Body of pancreas (tissue), 4 donors: ENCODE data around the gene ADCY9. TPM values are rescaled to one million over a fixed set of nuclear protein-coding genes. Genes with fewer than 3 reads are reported as not detected.
"Not testable (repeated sequence)": the region's sequence is repeated elsewhere in the genome, so short reads cannot be mapped to it uniquely, and the experiment has no call there.

ENCODE experiments used
- ATAC-seq: fragments of 150-250 bp; one replicate; pipeline ENCODE4 v1.9.1; 2016
- DNase-seq, 4 donors: peaks; one replicate each; pipeline ENCODE4 v3.0.0-alpha.2; 2019
- H3K27ac ChIP-seq, 4 donors: fragments of 200-600 bp; sonication (generic); 1 replicate in 3 of 4; 2 replicates in 1 of 4; pipeline versions ENCODE4 v1.5.1 to v1.6.1; 2016 to 2019; ENCODE audit warnings: mild to moderate bottlenecking in 1 of 4, mixed read lengths in 1 of 4, moderate library complexity in 1 of 4
- H3K27me3 ChIP-seq, 2 donors: fragments of 200-600 bp; sonication (generic); one replicate each; pipeline ENCODE4 v1.6.0; 2016; ENCODE audit warnings: mild to moderate bottlenecking in 1 of 2
- H3K36me3 ChIP-seq, 2 donors: fragments of 200-600 bp; sonication (generic); replicated peaks in 1 of 2; 2 replicates each; pipeline ENCODE4 v1.5.1; 2016; ENCODE audit warnings: low read depth in 2 of 2; ENCODE audit not compliant: insufficient read depth in 1 of 2
- H3K4me1 ChIP-seq: fragments of 200-600 bp; sonication (generic); one replicate; pipeline ENCODE4 v1.6.0; 2016
- H3K4me3 ChIP-seq, 2 donors: fragments of 200-600 bp; sonication (generic); 1 replicate in 1 of 2; 2 replicates in 1 of 2; pipeline ENCODE4 v1.5.1; 2016 to 2019
- H3K9me3 ChIP-seq, 3 donors: fragments of 200-600 bp; sonication (generic); 1 replicate in 2 of 3; 2 replicates in 1 of 3; pipeline ENCODE4 v1.5.1; 2016
- POLR2A ChIP-seq, 3 donors: fragments of 450-650 bp; IDR thresholded peaks; one replicate each; pipeline ENCODE4 v1.6.1; 2016; ENCODE audit warnings: antibody characterized with exemption in 3 of 3, mild to moderate bottlenecking in 2 of 3
- WGBS, 2 donors: methylation state at CpG; one replicate each; pipeline ENCODE4 v1.1.5; 2017; 5-methylcytosine and 5-hydroxymethylcytosine counted together
- intact Hi-C: fragments of 100-400 bp; cut with DNase I; formaldehyde crosslinking; loops from one replicate; pipeline ENCODE4 v1.15.1; 2023
- total RNA-seq, 2 donors: library from RNA; depleted of rRNA; stranded (reverse); fragments of >200 nt; gene quantifications; one replicate each; pipeline ENCODE4 v1.1.0, GENCODE V29; 2016
- TF ChIP-seq, protein P1 (sequence below), 7 experiments: fragments of 450-650 bp in 4 of 7; fragments of 200-600 bp in 3 of 7; sonication (generic) in 3 of 7; IDR thresholded peaks; one replicate each; pipeline ENCODE4 v1.5.1; 2016 to 2019; ENCODE audit warnings: antibody characterized with exemption in 7 of 7

ADCY9 gene
- total RNA-seq, 2 donors from 2014 or later: 22.4 to 29.1 TPM

DNA sequence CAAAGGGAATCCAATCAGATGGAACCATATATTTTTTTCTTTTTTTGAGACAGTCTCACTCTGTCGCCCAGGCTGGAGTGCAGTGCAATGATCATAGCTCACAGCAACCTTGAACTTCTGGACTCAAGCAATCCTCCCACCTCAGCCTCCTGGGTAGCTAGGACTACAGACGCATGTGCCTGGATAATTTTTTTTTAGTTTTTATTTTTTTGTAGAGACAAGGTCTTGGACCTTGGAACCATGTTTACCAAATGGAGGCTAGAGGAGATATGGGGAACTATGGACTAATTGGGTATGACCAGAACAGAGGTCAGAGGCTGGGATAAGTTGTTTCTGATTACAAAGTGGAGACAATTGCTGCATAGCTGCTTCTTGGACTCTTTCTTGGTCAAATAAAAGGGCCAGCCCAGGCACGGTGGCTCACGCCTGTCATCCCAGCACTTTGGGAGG lies 41.2 kb upstream of the ADCY9 start:
- no peaks in the 10 kb centered on the region for H3K9me3 ChIP-seq
- WGBS, 2 donors: 36 to 41% methylated on average over 4 of the region's 4 CpGs

DNA sequence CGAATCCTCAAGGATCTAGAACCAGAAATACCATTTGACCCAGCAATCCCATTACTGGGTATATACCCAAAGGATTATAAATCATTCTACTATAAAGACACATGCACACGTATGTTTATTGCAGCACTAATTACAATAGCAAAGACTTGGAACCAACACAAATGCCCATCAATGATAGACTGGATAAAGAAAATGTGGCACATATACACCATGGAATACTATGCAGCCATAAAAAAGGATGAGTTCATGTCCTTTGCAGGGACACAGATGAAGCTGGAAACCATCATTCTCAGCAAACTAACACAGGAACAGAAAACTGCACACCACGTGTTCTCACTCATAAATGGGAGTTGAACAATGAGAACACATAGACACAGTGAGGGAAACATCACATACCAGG lies 40.3 kb upstream of the ADCY9 start:
- not testable (repeated sequence) for ATAC-seq, H3K27me3 ChIP-seq, H3K27ac ChIP-seq, H3K4me3 ChIP-seq, H3K9me3 ChIP-seq, H3K4me1 ChIP-seq, DNase-seq, H3K36me3 ChIP-seq
- intact Hi-C loops: loop anchor here (5.0 kb wide), 1 partner anchor 249 kb away; no protein-coding TSS in a partner anchor
- WGBS, 2 donors: 80 to 93% methylated on average over 3 of the region's 3 CpGs

More for the DNA sequence above, 41.2 kb upstream of the ADCY9 start:
- TF ChIP-seq POLR2A (IDR thresholded peaks at IDR 0.05): no peak
- TF ChIP-seq, protein P1, sequence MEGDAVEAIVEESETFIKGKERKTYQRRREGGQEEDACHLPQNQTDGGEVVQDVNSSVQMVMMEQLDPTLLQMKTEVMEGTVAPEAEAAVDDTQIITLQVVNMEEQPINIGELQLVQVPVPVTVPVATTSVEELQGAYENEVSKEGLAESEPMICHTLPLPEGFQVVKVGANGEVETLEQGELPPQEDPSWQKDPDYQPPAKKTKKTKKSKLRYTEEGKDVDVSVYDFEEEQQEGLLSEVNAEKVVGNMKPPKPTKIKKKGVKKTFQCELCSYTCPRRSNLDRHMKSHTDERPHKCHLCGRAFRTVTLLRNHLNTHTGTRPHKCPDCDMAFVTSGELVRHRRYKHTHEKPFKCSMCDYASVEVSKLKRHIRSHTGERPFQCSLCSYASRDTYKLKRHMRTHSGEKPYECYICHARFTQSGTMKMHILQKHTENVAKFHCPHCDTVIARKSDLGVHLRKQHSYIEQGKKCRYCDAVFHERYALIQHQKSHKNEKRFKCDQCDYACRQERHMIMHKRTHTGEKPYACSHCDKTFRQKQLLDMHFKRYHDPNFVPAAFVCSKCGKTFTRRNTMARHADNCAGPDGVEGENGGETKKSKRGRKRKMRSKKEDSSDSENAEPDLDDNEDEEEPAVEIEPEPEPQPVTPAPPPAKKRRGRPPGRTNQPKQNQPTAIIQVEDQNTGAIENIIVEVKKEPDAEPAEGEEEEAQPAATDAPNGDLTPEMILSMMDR (IDR thresholded peaks at IDR 0.05): no peak
- Histone ChIP-seq H3K27me3 (no peaks in the 10 kb centered on the region), H3K27ac (no peak overlapping the region), H3K36me3 (no peaks in the 10 kb centered on the region), H3K4me3 (no peak overlapping the region), H3K4me1 (no peaks in the 10 kb centered on the region)
- DNase-seq (no peak), ATAC-seq (no peak)
- intact Hi-C loops: loop anchor here (5.0 kb wide), 1 partner anchor 250 kb away; no protein-coding TSS in a partner anchor

DNA sequence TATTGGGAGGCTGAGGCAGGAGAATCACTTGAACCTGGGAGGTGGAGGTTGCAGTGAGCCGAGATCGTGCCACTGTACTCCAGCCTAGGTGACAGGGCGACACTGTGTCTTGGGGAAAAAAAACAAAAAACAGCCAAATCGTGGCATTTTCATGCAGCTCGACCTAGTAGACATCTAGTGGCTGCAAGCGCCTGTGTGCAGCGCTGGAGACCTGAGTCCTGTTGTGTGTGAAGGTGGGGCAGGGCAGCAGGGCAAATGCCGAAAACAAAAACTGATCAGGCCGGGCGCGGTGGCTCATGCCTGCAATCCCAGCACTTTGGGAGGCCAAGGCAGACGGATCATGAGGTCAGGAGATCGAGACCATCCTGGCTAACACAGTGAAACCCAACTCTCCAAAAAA lies 37.1 kb upstream of the ADCY9 start:
- H3K4me3 ChIP-seq, H3K36me3 ChIP-seq, DNase-seq, H3K27ac ChIP-seq, ATAC-seq, H3K9me3 ChIP-seq, H3K4me1 ChIP-seq, H3K27me3 ChIP-seq, intact Hi-C loops: not testable (repeated sequence)
- WGBS, 2 donors: 91 to 92% methylated on average over 13 of the region's 13 CpGs

DNA sequence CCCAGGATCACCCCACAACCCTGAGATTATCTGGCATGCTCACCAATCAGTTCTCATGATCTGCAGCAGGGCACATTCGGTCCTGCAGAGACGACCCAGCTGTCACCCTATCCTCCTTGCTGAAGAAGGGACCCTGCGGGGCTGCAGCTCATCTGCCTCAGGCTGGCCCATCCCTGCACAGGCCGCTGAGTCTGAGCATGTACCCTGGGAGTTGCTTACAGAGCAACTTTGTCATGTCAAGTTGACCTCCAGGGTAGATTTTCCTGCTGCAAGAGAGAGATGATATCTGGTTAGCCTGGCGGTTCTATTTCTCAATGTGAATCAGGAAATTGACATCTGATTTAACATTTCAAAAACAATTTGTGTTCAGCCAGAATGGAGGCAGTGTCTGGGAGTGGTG lies 36.0 kb upstream of the ADCY9 start:
- intact Hi-C loops: no loop called here
- Histone ChIP-seq H3K4me1 (no peaks in the 10 kb centered on the region), H3K27me3 (no peaks in the 10 kb centered on the region), H3K27ac (no peak overlapping the region), H3K4me3 (no peak overlapping the region), H3K9me3 (no peaks in the 10 kb centered on the region), H3K36me3 (no peaks in the 10 kb centered on the region)
- ATAC-seq (no peak), DNase-seq (no peak)
- 90 to 91% methylated on average over 2 to 5 of the region's 5 CpGs for WGBS, 2 donors
- no peak for TF ChIP-seq POLR2A (IDR thresholded peaks at IDR 0.05)
- TF ChIP-seq, protein P1 (IDR thresholded peaks at IDR 0.05): no peak

DNA sequence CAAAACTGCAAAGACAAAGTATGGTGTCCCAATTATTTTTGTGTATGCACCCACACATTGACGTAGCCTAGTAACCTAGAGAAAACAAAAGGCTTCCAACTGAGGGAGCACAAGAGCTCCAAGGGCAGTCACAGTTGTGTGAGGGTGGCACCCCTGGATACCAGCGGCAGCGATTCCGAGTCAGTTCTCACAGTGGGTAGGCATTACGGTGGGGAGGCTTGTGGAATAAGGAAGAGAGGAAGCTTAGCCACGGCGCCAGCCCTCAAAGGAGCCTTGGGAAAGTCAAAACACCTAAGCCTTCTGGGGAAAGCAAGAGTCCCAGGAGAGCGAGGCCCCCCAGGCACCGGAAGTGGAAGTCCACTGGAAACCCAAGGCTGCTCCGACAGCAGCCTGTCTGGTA lies 31.0 kb upstream of the ADCY9 start:
- H3K4me1 ChIP-seq: no peaks in the 10 kb centered on the region
- no peak overlapping the region for H3K27ac ChIP-seq
- DNase-seq (no peak), ATAC-seq (no peak)
- no peaks in the 10 kb centered on the region for H3K9me3 ChIP-seq
- no peaks in the 10 kb centered on the region for H3K36me3 ChIP-seq
- intact Hi-C loops: no loop called here
- H3K4me3 ChIP-seq: no peak overlapping the region
- H3K27me3 ChIP-seq: no peaks in the 10 kb centered on the region
- TF ChIP-seq, protein P1 (IDR thresholded peaks at IDR 0.05): no peak
- no peak for TF ChIP-seq POLR2A (IDR thresholded peaks at IDR 0.05)
- WGBS, 2 donors: 88 to 95% methylated on average over 4 to 10 of the region's 10 CpGs

DNA sequence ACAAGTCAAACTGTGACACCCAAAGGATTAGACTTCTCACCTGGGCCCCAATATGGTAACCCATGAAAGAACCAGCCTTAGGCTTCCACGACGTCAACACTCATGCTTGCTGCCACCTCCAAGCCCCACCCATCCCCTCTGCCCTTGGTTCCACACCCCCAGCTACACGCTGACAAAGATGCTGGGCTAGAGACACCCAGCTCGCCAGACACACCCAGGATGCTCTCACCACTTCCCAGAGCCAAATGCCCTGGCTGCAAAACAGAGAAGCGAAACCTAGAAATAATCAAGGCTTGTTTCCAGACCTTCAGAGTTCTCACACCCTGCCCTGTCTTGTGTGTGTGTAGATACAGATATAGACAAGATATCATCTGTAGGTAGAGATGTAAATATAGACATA lies 26.0 kb upstream of the ADCY9 start:
- ATAC-seq (no peak), DNase-seq (peak in 1 of 4 donors; percentile 3)
- Histone ChIP-seq H3K4me3 (no peak overlapping the region), H3K27me3 (no peaks in the 10 kb centered on the region), H3K4me1 (no peaks in the 10 kb centered on the region), H3K36me3 (no peaks in the 10 kb centered on the region), H3K27ac (no peak overlapping the region), H3K9me3 (no peaks in the 10 kb centered on the region)
- WGBS, 2 donors: 58 to 80% methylated on average over 5 of the region's 5 CpGs
- intact Hi-C loops: no loop called here
- TF ChIP-seq, protein P1 (IDR thresholded peaks at IDR 0.05): no peak
- TF ChIP-seq POLR2A (IDR thresholded peaks at IDR 0.05): no peak
